GM12892 (cell line): ENCODE results near the gene SPATC1L.

Source experiments
- DNase-seq: peaks from one replicate; pipeline ENCODE4 v3.0.0; 2011; ENCODE audit not compliant: insufficient read length
- FAIRE-seq: peaks from 2 replicates; lab custom pipeline; 2011; peaks lifted over from hg19 to GRCh38; lab: Jason Lieb, UNC
- POLR2A ChIP-seq: IDR thresholded peaks from 2 replicates; pipeline ENCODE4 v1.6.1; 2011; ENCODE audit warnings: low read depth, low read length, control low read depth
- POLR2AphosphoS5 ChIP-seq: IDR thresholded peaks from 2 replicates; pipeline ENCODE4 v1.6.1; 2011; ENCODE audit warnings: low read depth, low read length, control low read depth
- TAF1 ChIP-seq: IDR thresholded peaks from 2 replicates; pipeline ENCODE4 v1.6.1; 2011; ENCODE audit warnings: low read depth, mild to moderate bottlenecking, control low read depth, low read length, borderline replicate concordance

The SPATC1L gene

DNA sequence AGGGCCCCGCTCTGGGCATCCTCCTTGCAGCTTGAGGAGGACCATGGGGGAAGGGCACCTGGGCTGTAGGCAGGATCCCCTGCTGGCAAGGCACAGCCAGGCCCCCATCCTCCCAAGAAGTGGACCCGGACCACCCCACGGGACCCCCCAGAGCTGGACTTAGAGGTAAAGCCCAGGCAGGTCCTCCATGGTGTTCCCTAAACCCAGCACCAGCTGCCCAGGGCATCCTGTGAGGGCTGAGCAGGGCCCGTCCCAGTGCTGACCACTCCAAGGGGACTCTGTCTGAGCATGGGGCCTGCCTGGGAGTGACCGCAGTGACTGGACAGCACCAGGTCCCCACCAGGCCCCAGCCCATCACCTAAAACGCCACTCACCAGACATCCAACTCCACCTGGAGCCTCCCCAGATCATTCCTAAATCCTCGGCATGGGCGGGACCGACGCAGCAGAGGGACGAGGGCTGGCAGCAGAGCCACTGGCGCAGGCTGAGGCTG, 65.1 kb downstream of the SPATC1L start:
- no peak for FAIRE-seq
- peak; percentile 23 for DNase-seq
- TF ChIP-seq TAF1, result no peak
- no peak for TF ChIP-seq POLR2AphosphoS5
- no peak for TF ChIP-seq POLR2A

DNA sequence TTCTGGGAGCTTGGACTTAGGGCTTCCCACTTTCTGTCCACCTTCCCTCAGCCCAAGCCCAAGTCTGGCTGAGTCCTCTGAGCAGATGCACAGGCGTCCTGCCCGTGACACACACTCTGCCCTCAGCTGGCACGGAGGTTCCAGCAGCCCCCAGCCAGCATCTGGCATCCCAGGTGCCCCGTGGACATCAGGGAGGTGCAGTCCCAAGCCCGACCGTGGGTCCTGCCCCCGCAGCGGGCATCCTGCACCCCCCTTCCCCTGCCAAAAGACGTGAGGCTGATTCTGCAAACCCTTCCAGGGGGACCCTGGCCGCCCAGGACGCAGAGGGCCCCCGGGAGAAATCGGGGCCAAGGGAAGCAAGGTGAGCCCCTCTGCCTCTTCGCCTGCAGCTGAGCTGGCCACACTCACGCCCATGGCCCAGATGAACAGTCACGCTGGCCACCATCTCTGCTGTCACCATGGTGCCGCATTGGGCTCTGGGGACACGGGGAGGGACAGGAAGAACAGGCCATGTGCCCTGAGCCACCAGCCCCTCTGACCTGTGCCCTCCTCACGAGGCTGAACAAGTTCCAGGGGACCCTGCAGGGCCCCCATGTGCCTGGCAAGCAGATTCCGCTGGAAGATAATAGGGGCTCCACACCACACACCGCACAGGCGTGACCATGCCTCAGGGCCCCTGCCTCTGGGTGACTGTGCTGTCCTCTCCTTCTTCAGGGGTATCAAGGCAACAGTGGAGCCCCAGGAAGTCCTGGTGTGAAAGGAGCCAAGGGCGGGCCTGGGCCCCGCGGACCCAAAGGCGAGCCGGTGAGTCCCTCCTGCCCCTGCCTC, 65.7 kb downstream of the SPATC1L start:
- FAIRE-seq (no peak), DNase-seq (peak; percentile 31)
- TF ChIP-seq POLR2AphosphoS5 (no peak), TAF1 (no peak), POLR2A (no peak)

DNA sequence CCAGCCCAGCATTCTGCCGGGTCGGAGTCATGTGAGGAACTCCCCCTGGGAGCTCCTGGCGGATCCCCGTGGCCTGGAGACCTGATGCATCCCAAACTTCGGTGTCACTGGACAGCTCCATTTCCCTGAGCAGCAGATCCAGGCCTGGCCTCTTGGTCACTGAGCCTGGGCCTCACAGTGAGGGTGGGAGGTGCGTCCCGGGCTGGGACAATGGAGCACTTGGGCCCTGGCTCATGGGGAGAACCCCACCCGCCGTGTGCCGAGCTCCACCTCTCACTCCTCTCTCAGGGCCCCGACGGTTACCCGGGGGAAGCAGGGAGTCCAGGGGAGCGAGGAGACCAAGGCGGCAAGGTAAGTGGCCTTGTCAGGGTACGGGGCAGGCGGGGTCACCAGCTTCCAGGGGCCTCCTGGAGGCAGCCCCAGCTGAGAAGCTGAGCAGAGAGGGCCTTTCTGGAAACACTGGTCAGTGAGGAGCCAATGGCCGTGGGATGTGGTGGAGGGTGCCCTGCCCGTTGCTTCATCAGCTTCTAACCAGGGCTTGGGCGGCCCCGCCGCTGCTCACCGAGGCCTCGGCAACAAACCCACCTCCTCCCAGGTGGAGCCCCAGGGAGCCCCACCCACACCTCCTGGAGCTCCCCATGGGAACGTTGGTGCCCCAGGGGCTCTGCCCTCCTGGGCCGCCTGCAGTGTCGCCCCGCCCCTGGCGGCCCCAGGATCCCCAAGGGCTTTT, 66.5 kb downstream of the SPATC1L start:
- no peak for TF ChIP-seq POLR2AphosphoS5
- no peak for TF ChIP-seq TAF1
- TF ChIP-seq POLR2A, result no peak
- no peak for FAIRE-seq
- DNase-seq, result peak; percentile 17

DNA sequence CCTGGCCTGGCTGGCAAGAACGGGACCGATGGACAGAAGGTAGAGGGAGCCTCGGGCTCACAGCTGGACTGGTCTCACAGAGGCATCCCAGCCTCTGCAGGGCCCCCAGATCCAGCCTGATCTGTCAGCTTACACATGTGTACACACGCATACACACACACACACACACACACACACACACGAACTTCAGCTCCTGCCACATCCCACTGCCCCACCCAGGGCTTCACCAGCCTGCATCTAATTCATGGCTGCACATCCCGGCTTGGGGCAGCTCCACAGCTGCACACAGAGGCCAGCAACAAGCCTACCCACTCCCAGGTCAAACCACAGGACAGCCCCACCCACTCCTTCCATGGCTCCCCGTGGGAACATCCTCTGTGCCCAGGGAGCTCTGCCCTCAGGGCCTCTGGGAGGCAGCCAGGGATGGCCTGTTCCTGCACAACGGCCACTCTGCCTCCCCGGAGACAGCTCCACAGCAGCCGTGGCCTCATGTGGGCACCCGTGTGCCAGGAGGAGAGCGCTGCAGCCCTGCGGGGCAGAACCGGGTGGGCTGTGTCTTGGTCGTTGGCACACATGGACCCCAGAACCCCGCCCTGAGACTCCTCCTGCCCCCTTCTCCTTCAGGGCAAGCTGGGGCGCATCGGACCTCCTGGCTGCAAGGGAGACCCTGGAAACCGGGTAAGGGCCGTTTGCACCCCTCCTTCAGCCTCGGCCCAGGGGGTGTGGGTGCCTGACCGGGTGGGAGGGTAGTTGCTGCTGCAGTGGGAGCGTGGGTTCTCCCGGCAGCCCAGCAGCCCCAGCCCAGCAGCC, 67.3 kb downstream of the SPATC1L start:
- FAIRE-seq, result no peak
- peak; percentile 13 for DNase-seq

DNA sequence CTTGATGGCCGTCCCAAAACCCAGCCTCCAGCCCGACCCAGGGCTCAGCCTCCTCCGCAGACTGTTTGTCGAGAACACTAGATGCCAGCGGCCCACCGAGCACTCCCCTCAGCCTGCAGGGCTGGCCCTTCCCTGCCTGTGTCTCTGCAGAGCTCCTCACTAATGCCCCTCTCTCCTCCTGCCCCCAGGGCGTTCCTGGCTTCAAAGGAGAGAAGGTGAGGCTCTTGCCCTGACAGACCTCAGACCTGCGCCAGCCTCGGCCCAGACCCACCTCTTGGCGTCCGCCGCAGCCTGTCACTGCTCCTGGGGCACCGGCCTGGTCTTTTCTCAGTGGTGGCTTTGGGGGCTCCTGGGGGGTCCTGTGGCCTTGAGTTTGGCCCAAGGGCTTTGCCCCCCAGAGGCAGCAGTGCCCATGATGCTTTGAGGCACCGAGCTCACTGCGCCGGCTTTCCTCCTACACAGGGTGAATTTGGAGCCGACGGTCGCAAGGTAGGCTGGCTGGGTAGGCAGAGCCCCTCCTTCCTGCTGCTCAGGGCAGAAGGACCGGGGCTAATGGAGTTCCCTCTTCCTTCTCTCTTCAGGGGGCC, 68.0 kb downstream of the SPATC1L start:
- DNase-seq (peak; percentile 7), FAIRE-seq (no peak)
- TF ChIP-seq POLR2AphosphoS5 (no peak), POLR2A (no peak), TAF1 (no peak)

More for the DNA sequence above, 67.3 kb downstream of the SPATC1L start:
- TF ChIP-seq POLR2A, result no peak

DNA sequence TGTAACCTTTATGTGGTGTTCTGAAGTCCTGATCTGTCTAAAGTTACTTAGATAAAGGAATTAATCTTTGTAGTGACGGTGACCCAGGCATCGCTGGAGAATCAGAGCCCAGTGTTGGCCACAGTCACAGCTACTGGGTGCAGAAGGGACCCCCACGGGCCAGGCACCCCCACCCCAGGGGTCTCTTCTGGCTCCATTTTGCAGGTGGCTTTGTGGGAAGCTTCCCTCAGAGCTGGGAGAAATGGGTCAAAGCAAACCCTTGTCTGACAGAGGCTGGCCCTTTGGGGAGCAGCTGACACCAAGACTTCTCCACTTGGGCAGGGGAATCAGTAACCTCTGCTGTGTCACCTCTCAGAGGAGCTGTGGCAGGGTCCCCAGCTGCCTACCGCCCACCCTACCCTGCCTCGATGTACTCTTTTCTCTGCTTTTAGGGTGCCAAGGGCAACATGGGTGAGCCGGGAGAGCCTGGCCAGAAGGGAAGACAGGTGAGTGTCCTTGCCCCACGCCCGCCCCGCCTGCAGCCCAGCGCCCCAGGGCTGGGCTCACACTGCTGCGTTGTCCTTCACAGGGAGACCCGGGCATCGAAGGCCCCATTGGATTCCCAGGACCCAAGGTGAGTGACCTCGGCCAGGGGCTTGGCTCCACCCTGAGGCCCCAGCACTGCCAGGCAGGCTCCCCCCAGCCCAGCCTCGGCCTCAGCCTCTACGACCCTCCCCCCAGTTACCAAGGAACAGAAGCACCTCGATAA, 68.6 kb downstream of the SPATC1L start:
- DNase-seq (no peak), FAIRE-seq (no peak)
- TF ChIP-seq TAF1 (no peak), POLR2AphosphoS5 (no peak), POLR2A (no peak)

DNA sequence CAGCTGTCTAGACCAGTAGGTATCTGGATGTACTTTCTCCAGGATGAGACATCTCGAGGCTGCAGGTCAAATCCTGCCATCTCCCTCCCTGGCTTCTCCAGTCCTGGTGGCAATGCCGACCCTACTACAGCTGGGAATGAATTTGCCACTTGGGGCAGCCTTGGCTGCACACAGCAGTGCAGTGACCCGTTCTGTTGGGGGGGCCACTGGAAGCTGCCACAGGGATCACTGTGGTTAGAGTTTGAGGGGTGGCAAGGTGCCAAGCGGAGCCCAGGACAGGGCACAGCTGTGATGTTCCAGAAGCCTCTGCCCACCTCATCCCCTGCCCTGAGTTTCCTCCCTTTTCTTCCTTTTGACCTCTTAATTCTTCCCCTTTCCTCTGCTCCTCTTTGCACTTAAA, 69.3 kb downstream of the SPATC1L start:
- DNase-seq, result no peak
- TF ChIP-seq TAF1 (no peak), POLR2A (no peak), POLR2AphosphoS5 (no peak)
- FAIRE-seq, result no peak

DNA sequence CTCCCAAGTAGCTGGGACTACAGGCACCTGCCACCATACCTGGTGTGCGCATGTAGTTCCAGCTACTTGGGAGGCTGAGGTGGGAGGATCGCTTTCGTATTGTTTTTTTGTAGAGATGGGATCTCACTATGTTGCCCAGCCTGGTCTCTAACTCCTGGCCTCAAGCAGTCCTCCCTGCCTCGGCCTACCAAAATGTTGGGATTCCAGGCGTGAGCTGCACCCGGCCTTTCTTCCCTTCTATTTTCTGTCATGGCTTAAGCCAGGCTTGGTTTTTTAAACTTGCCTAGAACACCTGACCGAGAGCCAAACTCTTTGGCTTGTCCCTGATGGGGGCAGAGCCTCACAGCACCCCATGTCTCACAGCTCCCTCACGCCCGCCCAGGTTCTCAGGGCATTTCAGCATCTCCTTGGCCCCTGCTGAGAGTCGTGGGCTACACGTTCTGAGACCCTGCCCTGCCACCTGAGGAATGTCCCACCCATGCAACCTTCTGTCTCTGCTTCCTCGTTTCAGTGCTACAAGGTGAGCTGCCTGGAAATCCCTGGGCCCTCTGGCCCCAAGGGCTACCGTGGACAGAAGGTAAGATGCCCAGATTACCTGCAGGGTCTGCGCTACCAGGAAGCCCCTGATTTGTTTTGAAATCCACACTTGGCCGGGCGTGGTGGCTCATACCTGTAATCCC, 70.6 kb downstream of the SPATC1L start:
- DNase-seq (peak; percentile 17), FAIRE-seq (no peak)
- no peak for TF ChIP-seq POLR2AphosphoS5
- no peak for TF ChIP-seq TAF1
- no peak for TF ChIP-seq POLR2A

DNA sequence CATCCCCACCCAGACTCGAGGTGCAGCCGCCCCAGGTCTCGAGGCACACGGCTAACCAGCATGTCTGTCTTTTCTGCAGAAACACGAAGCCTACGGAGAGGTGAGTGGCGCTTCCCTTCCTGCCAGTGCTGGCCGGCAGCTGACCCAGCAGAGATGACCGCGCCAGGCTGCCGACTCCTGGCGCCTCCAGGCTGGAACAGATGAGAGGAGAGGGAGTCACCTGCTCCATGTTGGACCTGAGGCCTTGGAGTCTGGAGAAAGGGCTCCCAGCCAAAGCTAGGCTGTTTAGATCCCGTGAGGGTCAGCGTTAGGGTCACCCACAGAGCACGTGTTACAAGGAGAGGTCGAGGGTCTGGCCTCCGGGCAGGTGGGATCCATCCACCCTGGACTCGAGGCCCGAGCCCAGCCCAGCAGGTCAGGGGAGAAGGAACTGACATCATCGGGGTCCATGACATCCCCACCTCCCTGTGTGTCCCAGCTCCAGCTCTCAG, 71.5 kb downstream of the SPATC1L start:
- DNase-seq (no peak), FAIRE-seq (no peak)
- no peak for TF ChIP-seq POLR2A
- no peak for TF ChIP-seq TAF1
- no peak for TF ChIP-seq POLR2AphosphoS5
